ENCODE results near the gene EIF2AK3. TPM values are rescaled to one million over a fixed set of nuclear protein-coding genes. Genes with fewer than 3 reads are reported as not detected.

The EIF2AK3 gene
- total and polyA plus RNA-seq, 4 experiments from 2014 or later = 1.3 to 31.0 (median 20.5) TPM

- peaks cover 0 to 2% of the 10 kb centered on the region in 2 donors for H3K27me3 Mint-ChIP-seq
- H3K4me3 Mint-ChIP-seq = no peak overlapping the region
- DNase-seq = no peak
- POLR2A ChIA-PET (ENCODE audit: partially characterized antibody) = interaction anchor here (0.6 to 1.0 kb wide), 2 partner anchors 10 to 56 kb away, joined by 3 to 4 read pairs; no protein-coding TSS in a partner anchor
- Histone ChIP-seq H3K4me3 (ENCODE audit: low read length in 2 of 2) (no peak overlapping the region), H3K27me3 (ENCODE audit: insufficient read depth, low read length) (no peaks in the 10 kb centered on the region), H3K4me1 (ENCODE audit: insufficient read depth, low read length) (peaks cover 14% of the 10 kb centered on the region), H3K9me3 (ENCODE audit: control insufficient read depth in 1 of 2, low read length in 2 of 2) (no peaks in the 10 kb centered on the region), H3K36me3 (ENCODE audit: insufficient read depth, low read length) (no peaks in the 10 kb centered on the region), H3K27ac (ENCODE audit: low read depth, low read length) (no peak overlapping the region)
- H3K4me1 Mint-ChIP-seq = peaks cover 3 to 19% (median 8%) of the 10 kb centered on the region in 4 donors
- H3K9me3 Mint-ChIP-seq = peaks cover 0 to 20% (median 5%) of the 10 kb centered on the region in 8 donors
- H3K36me3 Mint-ChIP-seq = peaks cover 0 to 5% of the 10 kb centered on the region in 2 donors
- CTCF ChIA-PET (ENCODE audit: partially characterized antibody) = no interaction called here
- peak overlapping the region in 1 of 7 donors; percentile 34 for H3K27ac Mint-ChIP-seq
- intact Hi-C loops (cut with micrococcal nuclease) = no loop called here
Observed at GRCh38 chr2:88638123-88638650, 10.9 kb upstream of the EIF2AK3 start.

DNA sequence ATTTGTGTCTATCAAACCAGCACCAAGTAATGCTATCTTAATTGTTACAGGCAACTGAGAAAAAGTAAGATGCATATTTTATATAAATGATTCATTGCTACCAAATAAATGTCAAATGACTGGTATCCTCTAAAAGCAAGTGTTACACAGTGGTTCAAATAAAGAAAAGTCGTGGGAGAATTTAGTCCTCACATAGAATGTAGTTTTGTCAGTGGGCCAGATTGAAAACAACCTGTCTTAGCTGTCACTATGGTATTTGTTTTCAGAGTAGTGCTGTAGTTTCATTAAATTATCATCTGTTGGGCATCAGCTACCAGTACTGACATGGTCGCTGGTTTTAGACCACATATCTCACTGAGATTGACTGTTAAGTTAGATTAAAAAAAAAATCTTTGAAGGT lies 10.2 kb upstream of the EIF2AK3 start:
- Mint-ChIP-seq H3K4me1 (peaks cover 3 to 15% (median 8%) of the 10 kb centered on the region in 4 donors), H3K27me3 (peaks cover 0 to 2% of the 10 kb centered on the region in 2 donors), H3K36me3 (peaks cover 0 to 5% of the 10 kb centered on the region in 2 donors), H3K27ac (no peak overlapping the region), H3K9me3 (peaks cover 0 to 20% (median 5%) of the 10 kb centered on the region in 8 donors), H3K4me3 (no peak overlapping the region)
- H3K4me1 ChIP-seq (ENCODE audit: insufficient read depth, low read length) = peaks cover 14% of the 10 kb centered on the region
- ChIA-PET CTCF (ENCODE audit: partially characterized antibody) (no interaction called here), POLR2A (ENCODE audit: partially characterized antibody) (no interaction called here)
- H3K27ac ChIP-seq (ENCODE audit: low read depth, low read length) = no peak overlapping the region
- no peaks in the 10 kb centered on the region for H3K27me3 ChIP-seq (ENCODE audit: insufficient read depth, low read length)
- no peaks in the 10 kb centered on the region for H3K36me3 ChIP-seq (ENCODE audit: insufficient read depth, low read length)
- intact Hi-C loops (cut with micrococcal nuclease) = no loop called here
- no peak for DNase-seq
- H3K4me3 ChIP-seq (ENCODE audit: low read length in 2 of 2) = no peak overlapping the region
- no peaks in the 10 kb centered on the region for H3K9me3 ChIP-seq (ENCODE audit: control insufficient read depth in 1 of 2, low read length in 2 of 2)

- no peak for DNase-seq
- Mint-ChIP-seq H3K27me3 (peaks cover 0 to 2% of the 10 kb centered on the region in 2 donors), H3K27ac (no peak overlapping the region), H3K4me3 (no peak overlapping the region), H3K4me1 (peaks cover 3 to 15% (median 7%) of the 10 kb centered on the region in 4 donors), H3K36me3 (peaks cover 0 to 5% of the 10 kb centered on the region in 2 donors), H3K9me3 (peaks cover 0 to 20% (median 5%) of the 10 kb centered on the region in 8 donors)
- Histone ChIP-seq H3K4me1 (ENCODE audit: insufficient read depth, low read length) (peaks cover 14% of the 10 kb centered on the region), H3K27me3 (ENCODE audit: insufficient read depth, low read length) (no peaks in the 10 kb centered on the region), H3K9me3 (ENCODE audit: control insufficient read depth in 1 of 2, low read length in 2 of 2) (no peaks in the 10 kb centered on the region), H3K36me3 (ENCODE audit: insufficient read depth, low read length) (no peaks in the 10 kb centered on the region), H3K27ac (ENCODE audit: low read depth, low read length) (no peak overlapping the region), H3K4me3 (ENCODE audit: low read length in 2 of 2) (no peak overlapping the region)
- intact Hi-C loops (cut with micrococcal nuclease) = no loop called here
- ChIA-PET POLR2A (ENCODE audit: partially characterized antibody) (no interaction called here), CTCF (ENCODE audit: partially characterized antibody) (no interaction called here)
Observed at GRCh38 chr2:88636026-88636425, 8.8 kb upstream of the EIF2AK3 start.

DNA sequence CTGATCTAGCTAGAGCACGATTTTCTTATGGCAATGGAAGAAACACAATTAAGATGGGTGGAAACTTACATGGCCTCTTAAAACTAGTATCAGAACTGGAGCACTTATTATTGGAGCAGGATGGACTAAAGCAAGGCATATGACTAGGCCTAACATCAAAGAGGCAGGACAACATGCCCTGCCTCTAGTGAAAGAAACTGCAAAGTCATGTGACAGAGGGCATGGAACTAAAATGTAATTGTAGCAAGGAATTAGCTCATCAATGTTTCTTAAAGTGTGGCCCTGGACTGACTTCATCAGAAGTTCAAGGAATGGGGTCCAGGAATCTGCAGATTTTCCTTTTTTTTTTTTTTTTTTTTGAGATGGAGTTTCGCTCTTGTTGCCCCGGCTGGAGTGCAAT lies 5.3 kb upstream of the EIF2AK3 start:
- H3K27me3 Mint-ChIP-seq = peaks cover 0 to 2% of the 10 kb centered on the region in 2 donors
- Histone ChIP-seq H3K9me3 (ENCODE audit: control insufficient read depth in 1 of 2, low read length in 2 of 2) (no peaks in the 10 kb centered on the region), H3K27me3 (ENCODE audit: insufficient read depth, low read length) (no peaks in the 10 kb centered on the region), H3K36me3 (ENCODE audit: insufficient read depth, low read length) (no peaks in the 10 kb centered on the region), H3K27ac (ENCODE audit: low read depth, low read length) (no peak overlapping the region), H3K4me3 (ENCODE audit: low read length in 2 of 2) (no peak overlapping the region), H3K4me1 (ENCODE audit: insufficient read depth, low read length) (peaks cover 9% of the 10 kb centered on the region)
- intact Hi-C loops (cut with micrococcal nuclease) = no loop called here
- POLR2A ChIA-PET (ENCODE audit: partially characterized antibody) = no interaction called here
- no peak for DNase-seq
- H3K27ac Mint-ChIP-seq = no peak overlapping the region
- peaks cover 0 to 10% (median 4%) of the 10 kb centered on the region in 4 donors for H3K4me1 Mint-ChIP-seq
- peaks cover 0 to under 1% (median 0%) of the 10 kb centered on the region in 8 donors for H3K9me3 Mint-ChIP-seq
- CTCF ChIA-PET (ENCODE audit: partially characterized antibody) = interaction anchor here (0.7 kb wide), 1 partner anchor 21 kb away, joined by 3 read pairs; no protein-coding TSS in a partner anchor
- no peaks in the 10 kb centered on the region for H3K36me3 Mint-ChIP-seq
- H3K4me3 Mint-ChIP-seq = no peak overlapping the region

GRCh38 chr2:88628571-88628939 lies 1.3 kb upstream of the EIF2AK3 start:
- Mint-ChIP-seq H3K36me3 (peaks cover 0 to 4% of the 10 kb centered on the region in 2 donors), H3K4me3 (peak overlapping the region in 1 of 8 donors; percentile 73), H3K27me3 (no peaks in the 10 kb centered on the region), H3K9me3 (no peaks in the 10 kb centered on the region), H3K4me1 (peaks cover 0 to 15% (median 8%) of the 10 kb centered on the region in 4 donors), H3K27ac (peak overlapping the region in 1 of 7 donors; percentile 89)
- no peak for DNase-seq
- H3K4me3 ChIP-seq (ENCODE audit: low read length in 2 of 2) = peak overlapping the region; percentile 83 to 89
- ChIA-PET POLR2A (ENCODE audit: partially characterized antibody) (interaction anchor here (1.0 to 3.5 kb wide), 7 partner anchors 9 to 612 kb away, joined by 3 to 49 read pairs (median 5); partner anchors contain the start of gene RPIA), CTCF (ENCODE audit: partially characterized antibody) (interaction anchor here (0.9 to 2.4 kb wide), 5 partner anchors 34 to 64 kb away, joined by 3 to 6 read pairs (median 4); partner anchors contain the start of gene RPIA)
- H3K4me1 ChIP-seq (ENCODE audit: insufficient read depth, low read length) = peaks cover 35% of the 10 kb centered on the region
- H3K27me3 ChIP-seq (ENCODE audit: insufficient read depth, low read length) = no peaks in the 10 kb centered on the region
- peak overlapping the region; percentile 92 for H3K27ac ChIP-seq (ENCODE audit: low read depth, low read length)
- no peaks in the 10 kb centered on the region for H3K9me3 ChIP-seq (ENCODE audit: control insufficient read depth in 1 of 2, low read length in 2 of 2)
- intact Hi-C loops (cut with micrococcal nuclease) = loop anchor here (5.0 kb wide), 2 partner anchors 36 to 39 kb away; no protein-coding TSS in a partner anchor
- no peaks in the 10 kb centered on the region for H3K36me3 ChIP-seq (ENCODE audit: insufficient read depth, low read length)

DNA sequence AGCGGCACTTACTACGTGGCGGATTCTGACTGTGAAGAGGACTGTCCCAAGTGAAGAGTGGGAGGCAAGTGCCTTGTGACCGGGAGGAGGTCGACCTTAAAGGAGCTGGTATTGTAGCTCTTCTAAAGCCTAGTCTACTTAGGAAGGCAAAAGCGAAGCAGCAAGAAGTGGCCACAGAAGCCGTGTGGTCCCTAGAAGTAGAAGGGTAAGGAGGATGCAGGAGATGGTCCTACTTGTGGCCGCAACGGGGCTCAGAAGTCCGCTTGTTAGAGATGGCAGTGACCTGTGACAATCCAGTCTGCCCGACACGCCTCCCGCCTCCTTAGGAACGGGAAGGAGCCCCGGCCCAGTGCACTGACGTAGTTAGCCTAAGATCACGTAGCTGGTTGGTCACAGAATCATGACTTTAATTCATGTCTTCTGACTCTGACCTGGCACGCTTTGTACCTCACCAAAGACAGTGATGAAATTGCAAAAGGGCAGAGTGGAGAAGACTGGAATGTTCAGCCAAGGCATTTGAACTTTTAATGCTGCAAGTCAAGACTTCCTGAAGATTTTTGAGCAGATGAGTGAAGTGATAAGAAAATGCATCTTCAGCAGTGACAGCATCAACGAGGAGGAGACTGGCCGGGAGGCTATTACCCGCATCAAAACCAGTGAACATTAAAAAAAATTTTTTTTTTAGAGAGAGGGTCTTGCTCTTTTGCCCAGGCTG lies 749 bp upstream of the EIF2AK3 start:
- Histone ChIP-seq H3K9me3 (ENCODE audit: control insufficient read depth in 1 of 2, low read length in 2 of 2) (no peaks in the 10 kb centered on the region), H3K4me3 (ENCODE audit: low read length in 2 of 2) (peak overlapping the region; percentile 83 to 89), H3K27me3 (ENCODE audit: insufficient read depth, low read length) (no peaks in the 10 kb centered on the region), H3K27ac (ENCODE audit: low read depth, low read length) (peak overlapping the region; percentile 92), H3K4me1 (ENCODE audit: insufficient read depth, low read length) (peaks cover 36% of the 10 kb centered on the region), H3K36me3 (ENCODE audit: insufficient read depth, low read length) (no peaks in the 10 kb centered on the region)
- Mint-ChIP-seq H3K4me3 (no peak overlapping the region), H3K36me3 (peaks cover 0 to 4% of the 10 kb centered on the region in 2 donors), H3K4me1 (peaks cover 0 to 17% (median 9%) of the 10 kb centered on the region in 4 donors), H3K9me3 (no peaks in the 10 kb centered on the region), H3K27me3 (no peaks in the 10 kb centered on the region), H3K27ac (no peak overlapping the region)
- CTCF ChIA-PET (ENCODE audit: partially characterized antibody) = interaction anchor here (0.9 to 2.4 kb wide), 5 partner anchors 34 to 64 kb away, joined by 3 to 6 read pairs (median 4); partner anchors contain the start of gene RPIA
- POLR2A ChIA-PET (ENCODE audit: partially characterized antibody) = interaction anchor here (1.0 to 3.5 kb wide), 10 partner anchors 9 to 611 kb away, joined by 3 to 49 read pairs (median 5); partner anchors contain the start of gene RPIA
- intact Hi-C loops (cut with micrococcal nuclease) = loop anchor here (1.0 to 5.0 kb wide), 3 partner anchors 36 to 63 kb away; partner anchors contain the start of gene RPIA
- DNase-seq = peak; percentile 79 to 93 (median 82)
